IMR-90 (cell line): ENCODE data around the gene SLC10A3. TPM values are rescaled to one million over a fixed set of nuclear protein-coding genes. Genes with fewer than 3 reads are reported as not detected.

ENCODE experiments used
- ATAC-seq: fragments of 200-7000 bp; cut with Tn5 transposase; 2 replicates; pipeline ENCODE4 v1.9.1; 2020; ENCODE audit warnings: low read depth, mild to moderate bottlenecking, moderate library complexity
- BruUV-seq: library from RNA; stranded (reverse); fragments of 400-500 nt; replicated peaks from 2 replicates; lab custom pipeline; 2021; lab: Mats Ljungman, UMichigan
- CTCF ChIA-PET: fragments of 300-600 bp; formaldehyde crosslinking; extraction: SDS; loops from one replicate; lab custom pipeline; 2021; ENCODE audit warnings: antibody characterized with exemption; lab: Yijun Ruan, JAX
- POLR2A ChIA-PET: fragments of 300-600 bp; sonication (Branson Sonifier 250); formaldehyde crosslinking; loops from one replicate; lab custom pipeline; 2022; ENCODE audit warnings: antibody characterized with exemption; ENCODE audit not compliant: unreplicated experiment; lab: Charles Lee
- DNase-seq: peaks from one replicate; pipeline ENCODE4 v3.0.0; 2013
- H2AFZ ChIP-seq: replicated peaks from 2 replicates; pipeline ENCODE3; 2013; ENCODE audit warnings: low read length, mild to moderate bottlenecking; ENCODE audit not compliant: poor library complexity
- H2AK5ac ChIP-seq: 2 replicates; pipeline ENCODE4 v1.6.1; 2013; ENCODE audit warnings: low read depth, low read length, inconsistent platforms
- H2AK9ac ChIP-seq: replicated peaks from 2 replicates; pipeline ENCODE3; 2013; ENCODE audit warnings: mild to moderate bottlenecking, low read depth, low read length, moderate library complexity; ENCODE audit not compliant: poor library complexity
- H2BK120ac ChIP-seq: 2 replicates; pipeline ENCODE4 v1.6.1; 2013; ENCODE audit warnings: low read depth, low read length, inconsistent platforms
- H2BK15ac ChIP-seq: 3 replicates; pipeline ENCODE4 v1.6.1; 2013; ENCODE audit warnings: low read depth, low read length, inconsistent platforms
- H2BK20ac ChIP-seq: 2 replicates; pipeline ENCODE4 v1.6.1; 2013; ENCODE audit warnings: low read depth, mild to moderate bottlenecking, inconsistent platforms, low read length, moderate library complexity
- H2BK5ac ChIP-seq: 2 replicates; pipeline ENCODE4 v1.6.1; 2013; ENCODE audit warnings: mild to moderate bottlenecking, low read depth, low read length, inconsistent platforms; ENCODE audit not compliant: poor library complexity, severe bottlenecking
- H3K14ac ChIP-seq: replicated peaks from 2 replicates; pipeline ENCODE4 v1.6.1; 2013; ENCODE audit warnings: low read depth, low read length, inconsistent platforms
- H3K18ac ChIP-seq: 2 replicates; pipeline ENCODE4 v1.6.1; 2013; ENCODE audit warnings: low read depth, low read length, control low read depth
- H3K23ac ChIP-seq: 2 replicates; pipeline ENCODE4 v1.6.1; 2013; ENCODE audit warnings: low read depth, low read length, inconsistent platforms
- H3K27ac ChIP-seq: 2 replicates; pipeline ENCODE4 v1.5.1; 2013; ENCODE audit warnings: mild to moderate bottlenecking, control low read depth, low read length; ENCODE audit not compliant: insufficient read depth
- H3K27me3 ChIP-seq: 2 replicates; pipeline ENCODE4 v1.6.1; 2013; ENCODE audit warnings: low read length; ENCODE audit not compliant: control insufficient read depth, insufficient read depth
- H3K36me3 ChIP-seq: 2 replicates; pipeline ENCODE4 v1.6.1; 2013; ENCODE audit warnings: low read length, mixed read lengths; ENCODE audit not compliant: control insufficient read depth, insufficient read depth
- H3K4ac ChIP-seq: 2 replicates; pipeline ENCODE4 v1.6.1; 2013; ENCODE audit warnings: low read depth, low read length, inconsistent platforms
- H3K4me1 ChIP-seq: 2 replicates; pipeline ENCODE4 v1.6.1; 2013; ENCODE audit warnings: low read length, mixed read lengths; ENCODE audit not compliant: control insufficient read depth, insufficient read depth
- H3K4me2 ChIP-seq: 2 replicates; pipeline ENCODE4 v1.6.1; 2013; ENCODE audit warnings: low read depth, mild to moderate bottlenecking, control low read depth, low read length, moderate library complexity
- H3K4me3 ChIP-seq: 2 replicates; pipeline ENCODE4 v1.5.1; 2013; ENCODE audit warnings: low read depth, mild to moderate bottlenecking, control low read depth, low read length, moderate library complexity; ENCODE audit not compliant: insufficient read depth
- H3K56ac ChIP-seq: 2 replicates; pipeline ENCODE4 v1.6.1; 2013; ENCODE audit warnings: low read length, inconsistent platforms; ENCODE audit not compliant: insufficient read depth; ENCODE audit errors: extremely low read depth
- H3K79me1 ChIP-seq, 2 experiments: 2 replicates each; pipeline ENCODE4 v1.6.1; 2013; ENCODE audit warnings: low read length in 2 of 2, inconsistent platforms in 1 of 2, low read depth in 1 of 2
- H3K9ac ChIP-seq: 2 replicates; pipeline ENCODE4 v1.6.1; 2013; ENCODE audit warnings: low read depth, low read length, control low read depth
- H3K9me1 ChIP-seq: 2 replicates; pipeline ENCODE4 v1.6.1; 2013; ENCODE audit warnings: low read length, inconsistent platforms; ENCODE audit not compliant: insufficient read depth
- H3K9me3 ChIP-seq: 2 replicates; pipeline ENCODE4 v1.6.1; 2013; ENCODE audit warnings: low read length; ENCODE audit not compliant: control insufficient read depth, insufficient read depth
- H4K20me1 ChIP-seq: 2 replicates; pipeline ENCODE4 v1.6.1; 2013; ENCODE audit warnings: low read length, inconsistent platforms; ENCODE audit not compliant: insufficient read depth
- H4K5ac ChIP-seq: 2 replicates; pipeline ENCODE4 v1.6.1; 2013; ENCODE audit warnings: mild to moderate bottlenecking, low read depth, low read length, control low read depth
- H4K8ac ChIP-seq, 2 experiments: 2 replicates each; pipeline ENCODE4 v1.6.1; 2013; ENCODE audit warnings: low read depth in 2 of 2, low read length in 2 of 2, control low read depth in 1 of 2, inconsistent platforms in 1 of 2
- H4K91ac ChIP-seq: 2 replicates; pipeline ENCODE4 v1.6.1; 2013; ENCODE audit warnings: low read depth, low read length, inconsistent platforms; ENCODE audit not compliant: insufficient read depth
- CEBPB ChIP-seq: IDR thresholded peaks from 2 replicates; pipeline ENCODE4 v1.6.1; 2012; ENCODE audit warnings: low read depth, low read length, improper control_type of control experiment
- MAZ ChIP-seq: IDR thresholded peaks from 2 replicates; pipeline ENCODE4 v1.6.1; 2012; ENCODE audit warnings: low read depth, mild to moderate bottlenecking, low read length, improper control_type of control experiment, moderate library complexity, borderline replicate concordance
- POLR2A ChIP-seq: IDR thresholded peaks from 2 replicates; pipeline ENCODE4 v1.6.1; 2012; ENCODE audit warnings: mild to moderate bottlenecking, low read depth, low read length
- WGBS, 2 experiments: methylation state at CpG; one replicate each; pipeline versions ENCODE4 v1.1.5 to v1.1.7; 2013; ENCODE audit warnings: missing lambda C conversion rate in 2 of 2; ENCODE audit not compliant: insufficient read length in 1 of 2; ENCODE audit errors: extremely low coverage in 2 of 2; 5-methylcytosine and 5-hydroxymethylcytosine counted together
- dilution Hi-C: fragments of 300-500 bp; cut with HindIII; formaldehyde crosslinking; loops from one replicate; pipeline ENCODE4 v1.14.3; 2018; ENCODE audit warnings: low sequenced_read_pairs; ENCODE audit not compliant: unreplicated experiment
- in situ Hi-C: fragments of 300-500 bp; cut with MboI; formaldehyde crosslinking; loops from 3 replicates; pipeline ENCODE4 v1.14.3; 2019; ENCODE audit warnings: low sequenced_read_pairs, inconsistent platforms, mixed read lengths
- intact Hi-C: fragments of 100-400 bp; cut with micrococcal nuclease; formaldehyde crosslinking; loops from 2 replicates; pipeline ENCODE4 v1.10.0; 2022
- polyA plus RNA-seq, 3 experiments: library from polyadenylated mRNA; depleted of rRNA; stranded (reverse); fragments of >200 nt; gene quantifications; 2 replicates each; pipeline ENCODE4 v1.2.3, GENCODE V29; 2012; ENCODE audit warnings: low replicate concordance in 1 of 3
- total RNA-seq: library from RNA; depleted of rRNA; stranded (reverse); fragments of >200 nt; gene quantifications from 2 replicates; pipeline ENCODE4 v1.2.3, GENCODE V29; 2012
- TF ChIP-seq, protein P1 (sequence below): fragments of 150-350 bp; IDR thresholded peaks from 2 replicates; pipeline ENCODE4 v1.6.1; 2017; ENCODE audit warnings: mild to moderate bottlenecking, antibody characterized with exemption, low read length, low read depth
- TF ChIP-seq, protein P2 (sequence below): fragments of 150-350 bp; IDR thresholded peaks from 2 replicates; pipeline ENCODE4 v1.6.1; 2016; ENCODE audit warnings: low read depth, mild to moderate bottlenecking, low read length, moderate library complexity, borderline replicate concordance

Gene SLC10A3
- total and polyA plus RNA-seq, 2 of the 4 experiments (the other 2 are of a cell fraction) = 15.2 to 24.6 TPM

DNA sequence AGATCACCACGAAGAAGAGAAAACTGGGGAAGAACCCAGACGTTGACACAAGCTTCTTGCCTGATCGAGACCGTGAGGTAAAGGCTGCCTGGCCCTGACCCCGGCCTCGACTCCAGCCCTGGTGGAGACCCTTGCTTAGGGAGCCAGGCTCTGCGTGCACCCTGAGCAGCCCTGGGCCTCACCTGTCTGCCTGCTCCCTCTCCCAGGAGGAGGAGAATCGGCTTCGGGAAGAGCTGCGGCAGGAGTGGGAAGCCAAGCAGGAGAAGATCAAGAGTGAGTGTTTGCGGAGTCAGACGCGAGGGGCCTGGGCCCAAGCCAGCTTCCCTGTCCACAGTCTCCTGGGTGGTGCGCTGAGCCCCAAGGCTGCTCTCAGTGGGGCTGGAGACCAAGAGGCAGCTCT, 41.9 kb downstream of the SLC10A3 start:
- Histone ChIP-seq H3K18ac (no peak overlapping the region), H3K36me3 (peaks cover 47% of the 10 kb centered on the region), H4K8ac (no peak overlapping the region), H2BK20ac (no peak overlapping the region), H4K5ac (no peak overlapping the region), H3K9ac (no peak overlapping the region), H2AFZ (no peak overlapping the region), H3K23ac (no peak overlapping the region), H3K27ac (no peak overlapping the region), H4K20me1 (no peaks in the 10 kb centered on the region; the same call in 1 of the 2 replicates), H3K4me3 (no peak overlapping the region), H2AK5ac (no peak overlapping the region), H3K4me1 (peaks cover 8% of the 10 kb centered on the region; the same call in 1 of the 2 replicates), H3K56ac (no peak overlapping the region), H3K4me2 (no peak overlapping the region), H2AK9ac (no peak overlapping the region), H3K4ac (no peak overlapping the region), H4K91ac (no peak overlapping the region), H3K79me1 (peaks cover 0 to 32% of the 10 kb centered on the region in 2 experiments; a peak in 2 of 4 replicates), H2BK5ac (no peak overlapping the region), H3K9me3 (no peaks in the 10 kb centered on the region; the same call in 1 of the 2 replicates), H3K27me3 (no peaks in the 10 kb centered on the region), H2BK120ac (no peak overlapping the region), H3K9me1 (no peaks in the 10 kb centered on the region), H3K14ac (no peak overlapping the region), H2BK15ac (no peak overlapping the region)
- 94% methylated on average over 5 of the region's 14 CpGs; no CpG with 5 or more reads in 1 of the 2 experiments for WGBS, 2 experiments
- no TSS peak for BruUV-seq
- ATAC-seq = no peak
- TF ChIP-seq, protein P1, sequence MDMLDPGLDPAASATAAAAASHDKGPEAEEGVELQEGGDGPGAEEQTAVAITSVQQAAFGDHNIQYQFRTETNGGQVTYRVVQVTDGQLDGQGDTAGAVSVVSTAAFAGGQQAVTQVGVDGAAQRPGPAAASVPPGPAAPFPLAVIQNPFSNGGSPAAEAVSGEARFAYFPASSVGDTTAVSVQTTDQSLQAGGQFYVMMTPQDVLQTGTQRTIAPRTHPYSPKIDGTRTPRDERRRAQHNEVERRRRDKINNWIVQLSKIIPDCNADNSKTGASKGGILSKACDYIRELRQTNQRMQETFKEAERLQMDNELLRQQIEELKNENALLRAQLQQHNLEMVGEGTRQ = no peak
- no peak for TF ChIP-seq POLR2A
- TF ChIP-seq CEBPB = no peak
- TF ChIP-seq, protein P2, sequence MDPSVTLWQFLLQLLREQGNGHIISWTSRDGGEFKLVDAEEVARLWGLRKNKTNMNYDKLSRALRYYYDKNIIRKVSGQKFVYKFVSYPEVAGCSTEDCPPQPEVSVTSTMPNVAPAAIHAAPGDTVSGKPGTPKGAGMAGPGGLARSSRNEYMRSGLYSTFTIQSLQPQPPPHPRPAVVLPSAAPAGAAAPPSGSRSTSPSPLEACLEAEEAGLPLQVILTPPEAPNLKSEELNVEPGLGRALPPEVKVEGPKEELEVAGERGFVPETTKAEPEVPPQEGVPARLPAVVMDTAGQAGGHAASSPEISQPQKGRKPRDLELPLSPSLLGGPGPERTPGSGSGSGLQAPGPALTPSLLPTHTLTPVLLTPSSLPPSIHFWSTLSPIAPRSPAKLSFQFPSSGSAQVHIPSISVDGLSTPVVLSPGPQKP = no peak
- no peak for TF ChIP-seq MAZ
- no peak for DNase-seq
- intact Hi-C loops = no loop called here
- ChIA-PET POLR2A (no interaction called here), CTCF (no interaction called here)
- dilution Hi-C loops = no loop called here
- in situ Hi-C loops = no loop called here
